Thyroid gland (tissue), 4 donors: ENCODE data around the gene CTTNBP2NL. TPM values are rescaled to one million over a fixed set of nuclear protein-coding genes. Genes with fewer than 3 reads are reported as not detected.

ENCODE experiments used
- DNase-seq, 2 donors: peaks; one replicate each; pipeline ENCODE4 v3.0.0-alpha.2; 2019
- H3K27ac ChIP-seq, 3 donors: fragments of 200-600 bp; sonication (generic); 1 replicate in 2 of 3; 2 replicates in 1 of 3; pipeline ENCODE4 v1.5.1; 2016 to 2019; ENCODE audit warnings: mild to moderate bottlenecking in 1 of 3, moderate library complexity in 1 of 3
- H3K27me3 ChIP-seq: fragments of 200-600 bp; sonication (generic); one replicate; pipeline ENCODE4 v1.5.1; 2019
- H3K36me3 ChIP-seq, 2 donors: fragments of 200-600 bp; sonication (generic); one replicate each; pipeline ENCODE4 v1.5.1; 2016 to 2019
- H3K4me1 ChIP-seq, 2 donors: fragments of 200-600 bp; sonication (generic); one replicate each; pipeline ENCODE4 v1.5.1; 2017 to 2019
- H3K4me3 ChIP-seq, 3 donors: fragments of 200-600 bp; sonication (generic); replicated peaks in 1 of 3; 1 replicate in 2 of 3; 2 replicates in 1 of 3; pipeline ENCODE4 v1.5.1; 2016; ENCODE audit warnings: mild to moderate bottlenecking in 1 of 3
- H3K9me3 ChIP-seq: fragments of 200-600 bp; sonication (generic); one replicate; pipeline ENCODE4 v1.5.1; 2017
- POLR2A ChIP-seq, 2 donors: fragments of 450-650 bp; IDR thresholded peaks; one replicate each; pipeline ENCODE4 v1.6.1; 2017; ENCODE audit warnings: antibody characterized with exemption in 2 of 2, mild to moderate bottlenecking in 2 of 2, moderate library complexity in 1 of 2
- WGBS, 2 donors: methylation state at CpG; one replicate each; pipeline ENCODE4 v1.1.5; 2017; 5-methylcytosine and 5-hydroxymethylcytosine counted together
- intact Hi-C: fragments of 100-400 bp; cut with DNase I; formaldehyde crosslinking; loops from one replicate; pipeline ENCODE4 v1.15.1; 2023
- total RNA-seq, 4 donors: library from RNA; depleted of rRNA; stranded (reverse); fragments of >200 nt; gene quantifications; one replicate each; pipeline ENCODE4 v1.2.3, GENCODE V29; 2016
- TF ChIP-seq, protein P1 (sequence below), 6 experiments: fragments of 200-600 bp in 3 of 6; fragments of 450-650 bp in 3 of 6; sonication (generic) in 3 of 6; IDR thresholded peaks; one replicate each; pipeline ENCODE4 v1.5.1; 2016 to 2019; ENCODE audit warnings: antibody characterized with exemption in 6 of 6, mild to moderate bottlenecking in 2 of 6, inconsistent platforms in 1 of 6, moderate library complexity in 1 of 6

CTTNBP2NL gene
- total RNA-seq, 4 donors from 2014 or later = 11.8 to 20.7 (median 19.2) TPM

DNA sequence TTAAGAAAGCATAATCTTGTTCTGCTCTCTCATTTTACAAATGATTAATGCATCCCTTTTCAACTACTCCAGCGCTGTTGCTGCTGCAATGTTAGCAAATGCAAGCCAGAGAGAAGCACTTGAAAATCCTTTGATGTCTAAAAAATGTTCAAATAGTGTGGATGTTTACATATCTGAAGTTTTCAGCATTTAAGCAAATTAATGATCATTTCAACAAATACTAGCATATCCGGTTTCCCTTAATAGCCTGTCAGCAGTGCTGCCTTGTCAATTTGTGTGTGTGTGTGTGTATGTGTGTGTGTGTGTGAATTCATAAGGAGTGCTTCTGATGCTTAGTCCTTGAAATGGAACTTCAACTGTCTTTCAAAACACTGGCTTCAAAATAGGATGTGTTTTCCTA, 64.6 kb downstream of the CTTNBP2NL start:
- intact Hi-C loops = loop anchor here (5.0 to 10.0 kb wide), 2 partner anchors 58 to 244 kb away; partner anchors contain the start of gene RHOC
- 24 to 41% methylated on average over 2 of the region's 2 CpGs for WGBS, 2 donors
- TF ChIP-seq, protein P1, sequence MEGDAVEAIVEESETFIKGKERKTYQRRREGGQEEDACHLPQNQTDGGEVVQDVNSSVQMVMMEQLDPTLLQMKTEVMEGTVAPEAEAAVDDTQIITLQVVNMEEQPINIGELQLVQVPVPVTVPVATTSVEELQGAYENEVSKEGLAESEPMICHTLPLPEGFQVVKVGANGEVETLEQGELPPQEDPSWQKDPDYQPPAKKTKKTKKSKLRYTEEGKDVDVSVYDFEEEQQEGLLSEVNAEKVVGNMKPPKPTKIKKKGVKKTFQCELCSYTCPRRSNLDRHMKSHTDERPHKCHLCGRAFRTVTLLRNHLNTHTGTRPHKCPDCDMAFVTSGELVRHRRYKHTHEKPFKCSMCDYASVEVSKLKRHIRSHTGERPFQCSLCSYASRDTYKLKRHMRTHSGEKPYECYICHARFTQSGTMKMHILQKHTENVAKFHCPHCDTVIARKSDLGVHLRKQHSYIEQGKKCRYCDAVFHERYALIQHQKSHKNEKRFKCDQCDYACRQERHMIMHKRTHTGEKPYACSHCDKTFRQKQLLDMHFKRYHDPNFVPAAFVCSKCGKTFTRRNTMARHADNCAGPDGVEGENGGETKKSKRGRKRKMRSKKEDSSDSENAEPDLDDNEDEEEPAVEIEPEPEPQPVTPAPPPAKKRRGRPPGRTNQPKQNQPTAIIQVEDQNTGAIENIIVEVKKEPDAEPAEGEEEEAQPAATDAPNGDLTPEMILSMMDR (IDR thresholded peaks at IDR 0.05) = no peak
- TF ChIP-seq POLR2A (IDR thresholded peaks at IDR 0.05) = no peak
- peak in 1 of 2 donors; percentile 11 for DNase-seq
- peaks cover 6 to 20% of the 10 kb centered on the region in 2 donors for H3K36me3 ChIP-seq
- H3K9me3 ChIP-seq = no peaks in the 10 kb centered on the region
- peak overlapping the region; percentile 57 to 75 (median 67) for H3K27ac ChIP-seq
- no peaks in the 10 kb centered on the region for H3K27me3 ChIP-seq
- peaks cover 17 to 39% of the 10 kb centered on the region in 2 donors for H3K4me1 ChIP-seq
- no peak overlapping the region for H3K4me3 ChIP-seq

DNA sequence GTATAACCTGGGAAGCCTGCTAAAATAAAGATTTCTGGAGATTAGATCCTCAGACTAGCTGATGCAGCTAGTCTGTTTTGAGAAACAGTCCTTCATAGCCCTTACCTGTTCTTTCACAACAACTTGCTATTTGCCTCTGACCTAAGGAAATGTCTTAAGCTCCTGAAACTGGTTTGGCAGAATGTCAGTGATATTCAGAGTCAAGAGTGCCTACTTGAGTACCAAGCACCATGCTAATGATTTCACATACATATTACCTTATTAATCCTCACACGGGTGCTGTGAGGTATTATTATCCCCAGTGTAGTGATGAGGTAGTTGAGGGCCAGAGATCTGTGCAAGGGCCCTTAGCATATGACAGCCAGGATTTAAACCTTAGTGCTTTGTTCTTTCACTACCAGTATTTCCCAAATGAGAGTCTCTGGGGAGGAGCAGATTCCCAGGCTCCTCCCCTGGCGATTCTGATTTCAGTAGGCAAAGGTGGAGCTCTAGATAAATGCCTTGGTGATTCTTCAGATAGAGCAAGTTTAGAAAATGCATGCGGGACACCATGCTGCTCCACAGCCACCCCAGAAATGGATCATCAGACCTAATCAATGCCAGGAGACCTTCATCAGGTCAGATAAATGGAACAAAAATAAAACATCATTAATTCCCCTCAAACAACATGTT, 65.3 kb downstream of the CTTNBP2NL start:
- no peaks in the 10 kb centered on the region for H3K9me3 ChIP-seq
- intact Hi-C loops = loop anchor here (5.0 to 10.0 kb wide), 2 partner anchors 59 to 243 kb away; partner anchors contain the start of gene RHOC
- no peaks in the 10 kb centered on the region for H3K27me3 ChIP-seq
- TF ChIP-seq, protein P1 (IDR thresholded peaks at IDR 0.05) = no peak
- TF ChIP-seq POLR2A (IDR thresholded peaks at IDR 0.05) = peak in 1 of 2 donors; percentile 44
- DNase-seq = peak; percentile 54 to 63
- H3K4me1 ChIP-seq = peaks cover 21 to 40% of the 10 kb centered on the region in 2 donors
- H3K27ac ChIP-seq = peak overlapping the region; percentile 67 to 76 (median 75)
- no peak overlapping the region for H3K4me3 ChIP-seq
- peaks cover 5 to 15% of the 10 kb centered on the region in 2 donors for H3K36me3 ChIP-seq
- WGBS, 2 donors = 28 to 49% methylated on average over 3 of the region's 3 CpGs

DNA sequence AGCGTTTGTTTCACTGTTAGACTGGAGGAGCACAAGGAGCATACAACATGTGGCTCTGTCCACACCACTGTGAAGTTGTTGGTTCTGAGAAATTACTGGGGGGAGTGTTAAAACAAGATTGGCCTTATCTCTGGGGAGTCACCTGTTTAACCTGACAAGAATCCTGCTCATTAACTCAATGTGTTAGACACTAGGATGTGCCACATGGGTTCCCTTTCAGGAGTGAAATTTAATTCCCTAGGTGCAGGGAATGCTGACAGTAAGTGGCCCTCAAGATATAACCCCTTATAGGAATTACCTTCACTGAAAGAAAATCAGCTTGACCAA, 66.9 kb downstream of the CTTNBP2NL start:
- Histone ChIP-seq H3K9me3 (no peaks in the 10 kb centered on the region), H3K27ac (no peak overlapping the region), H3K27me3 (no peaks in the 10 kb centered on the region), H3K4me3 (no peak overlapping the region), H3K4me1 (peaks cover 21 to 39% of the 10 kb centered on the region in 2 donors), H3K36me3 (no peaks in the 10 kb centered on the region)
- 80 to 88% methylated on average over 1 of the region's 1 CpG for WGBS, 2 donors
- intact Hi-C loops = loop anchor here (5.0 to 10.0 kb wide), 2 partner anchors 61 to 242 kb away; partner anchors contain the start of gene RHOC
- DNase-seq = no peak
- TF ChIP-seq POLR2A (IDR thresholded peaks at IDR 0.05) = no peak
- TF ChIP-seq, protein P1 (IDR thresholded peaks at IDR 0.05) = no peak

DNA sequence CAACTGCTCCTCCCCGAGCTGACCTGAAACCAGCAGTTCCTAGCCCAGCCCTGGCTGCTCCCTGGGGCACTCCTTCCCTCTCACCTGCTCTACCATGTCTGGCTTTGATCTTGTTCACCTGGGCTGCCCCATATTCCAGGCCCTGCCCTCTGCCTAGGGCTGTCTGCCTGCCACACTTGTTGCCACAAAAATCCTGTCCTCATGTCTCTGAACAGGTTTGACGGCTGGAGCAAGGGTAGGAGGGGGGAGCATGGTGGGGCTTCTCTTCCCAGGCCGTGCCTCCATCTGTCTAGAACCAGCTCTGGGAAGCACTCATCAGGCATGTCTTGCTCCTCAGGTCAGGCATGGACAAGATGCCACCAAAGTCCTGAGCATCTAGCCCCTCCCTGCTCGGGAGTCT, 68.5 kb downstream of the CTTNBP2NL start:
- no peaks in the 10 kb centered on the region for H3K36me3 ChIP-seq
- no peak for DNase-seq
- no peak for TF ChIP-seq POLR2A (IDR thresholded peaks at IDR 0.05)
- TF ChIP-seq, protein P1 (IDR thresholded peaks at IDR 0.05) = no peak
- no peaks in the 10 kb centered on the region for H3K27me3 ChIP-seq
- H3K4me1 ChIP-seq = peaks cover 21 to 37% of the 10 kb centered on the region in 2 donors
- no peak overlapping the region for H3K27ac ChIP-seq
- H3K9me3 ChIP-seq = no peaks in the 10 kb centered on the region
- intact Hi-C loops = loop anchor here (5.0 to 10.0 kb wide), 2 partner anchors 62 to 240 kb away; partner anchors contain the start of gene RHOC
- WGBS, 2 donors = 48 to 62% methylated on average over 2 to 4 of the region's 4 CpGs
- no peak overlapping the region for H3K4me3 ChIP-seq

DNA sequence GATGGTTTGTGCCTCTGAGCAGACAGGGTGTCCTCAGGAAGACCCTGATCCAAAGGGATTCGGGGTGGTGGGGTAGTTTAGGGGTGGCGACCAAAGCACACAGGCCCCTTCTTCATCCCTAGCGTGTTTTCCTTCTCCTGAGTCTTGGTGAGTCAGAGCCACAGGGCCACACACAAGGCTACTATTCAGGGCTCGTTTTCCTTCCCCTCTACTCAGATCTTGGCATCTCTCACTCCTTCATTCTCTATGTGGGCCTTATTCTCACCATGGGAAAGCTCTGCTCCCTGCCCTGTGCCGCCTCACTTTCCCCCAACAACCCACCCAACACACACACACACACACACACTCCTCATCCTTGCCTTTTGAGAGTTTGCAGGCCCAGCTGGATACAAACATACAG, 69.1 kb downstream of the CTTNBP2NL start:
- TF ChIP-seq POLR2A (IDR thresholded peaks at IDR 0.05) = no peak
- TF ChIP-seq, protein P1 (IDR thresholded peaks at IDR 0.05) = no peak
- Histone ChIP-seq H3K4me3 (no peak overlapping the region), H3K27me3 (no peaks in the 10 kb centered on the region), H3K4me1 (peaks cover 18 to 31% of the 10 kb centered on the region in 2 donors), H3K36me3 (no peaks in the 10 kb centered on the region), H3K27ac (peak overlapping the region in 1 of 3 donors; percentile 0), H3K9me3 (no peaks in the 10 kb centered on the region)
- DNase-seq = no peak
- intact Hi-C loops = loop anchor here (10.0 kb wide), 1 partner anchor 240 kb away; the partner anchor contains the start of gene RHOC
- 69 to 79% methylated on average over 5 of the region's 5 CpGs for WGBS, 2 donors
